NB4 (cell line): ENCODE data around the gene SLC26A6.
A peak's percentile ranks its signal among the peaks of the same experiment; 100 is the strongest.

Source experiments
- DNase-seq: peaks from one replicate; pipeline ENCODE4 v3.0.0; 2010; ENCODE audit warnings: low read depth
- H3K4me3 ChIP-seq: one replicate; pipeline ENCODE4 v1.5.1; 2011; ENCODE audit warnings: mild to moderate bottlenecking, low read depth, low read length, moderate library complexity
- MYC ChIP-seq: IDR thresholded peaks from 2 replicates; pipeline ENCODE4 v1.6.1; 2011; ENCODE audit warnings: low read depth, low read length
- POLR2A ChIP-seq: IDR thresholded peaks from 2 replicates; pipeline ENCODE4 v1.6.1; 2011; ENCODE audit warnings: mild to moderate bottlenecking; ENCODE audit not compliant: insufficient read length; ENCODE audit errors: extremely low read depth
- TF ChIP-seq, protein P1 (sequence below): IDR thresholded peaks from 2 replicates; pipeline ENCODE4 v1.6.1; 2011; ENCODE audit warnings: low read depth, low read length
- TF ChIP-seq, protein P2 (sequence below): IDR thresholded peaks from one replicate; pipeline ENCODE4 v1.5.1; 2012; ENCODE audit warnings: low read depth, low read length

Gene SLC26A6

DNA sequence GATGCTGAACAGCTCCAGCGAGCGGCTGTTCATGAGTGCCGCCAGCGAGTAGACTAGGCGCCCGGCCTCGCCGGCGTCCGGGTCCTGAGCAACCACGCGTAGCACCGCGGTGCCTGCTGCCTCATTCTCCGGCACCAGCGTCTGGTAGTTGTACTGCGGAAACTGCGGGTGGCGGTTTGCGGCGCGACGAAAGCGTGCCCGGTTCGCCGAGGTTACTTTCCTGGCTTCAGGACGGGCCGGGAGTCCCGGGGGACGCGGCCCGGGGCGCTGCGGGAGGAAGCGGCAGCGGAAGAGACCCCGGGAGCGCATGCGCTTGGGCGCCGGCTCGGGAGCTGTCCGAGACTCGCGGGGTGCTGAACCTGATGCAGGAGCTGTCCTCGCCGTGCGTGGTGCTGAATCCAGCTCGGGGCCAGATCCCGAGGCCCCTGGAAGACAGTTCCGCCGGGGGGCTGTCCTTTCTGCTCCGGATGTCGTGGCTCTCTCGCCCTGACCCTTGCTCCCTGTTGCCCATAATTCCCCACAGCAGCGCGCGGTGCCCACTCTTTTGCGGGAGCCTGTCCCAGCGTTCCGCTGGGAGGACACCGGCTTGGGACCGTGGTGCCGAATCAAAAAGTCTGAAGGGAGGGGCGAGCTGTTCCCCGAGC lies 26.4 kb upstream of the SLC26A6 start:
- TF ChIP-seq MYC (peak; percentile 51), POLR2A (no peak)
- TF ChIP-seq, protein P1, sequence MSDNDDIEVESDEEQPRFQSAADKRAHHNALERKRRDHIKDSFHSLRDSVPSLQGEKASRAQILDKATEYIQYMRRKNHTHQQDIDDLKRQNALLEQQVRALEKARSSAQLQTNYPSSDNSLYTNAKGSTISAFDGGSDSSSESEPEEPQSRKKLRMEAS: peak; percentile 80; the same call in 1 of the 2 replicates
- peak overlapping the region; percentile 38 for H3K4me3 ChIP-seq
- DNase-seq: peak; percentile 77

DNA sequence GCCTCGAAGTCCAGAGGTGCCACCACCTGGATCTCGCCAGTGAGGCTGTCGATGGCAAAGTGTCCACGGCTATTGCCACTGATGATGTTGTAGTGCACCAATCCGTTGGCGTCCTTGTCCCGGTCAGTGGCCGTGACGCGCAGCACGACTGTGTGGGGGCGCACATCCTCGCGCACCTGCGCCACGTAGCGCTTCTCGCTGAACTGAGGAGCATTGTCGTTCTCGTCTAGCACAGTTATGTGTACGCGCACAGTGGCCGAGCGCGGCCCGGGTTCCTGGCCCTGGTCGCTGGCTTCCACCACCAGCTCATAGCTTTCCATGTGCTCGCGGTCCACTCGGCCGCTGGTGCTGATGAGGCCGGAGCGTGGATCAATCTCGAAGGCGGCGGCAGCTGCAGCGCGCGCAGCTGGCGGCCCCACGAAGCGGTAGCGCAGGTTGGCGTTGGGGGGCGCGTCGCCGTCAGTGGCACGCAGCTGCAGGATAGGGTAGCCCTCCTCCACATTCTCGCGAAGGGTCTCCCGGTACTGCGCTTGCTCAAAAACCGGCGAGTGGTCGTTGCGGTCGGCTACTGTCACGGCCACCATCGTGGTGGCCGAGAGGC lies 25.6 kb upstream of the SLC26A6 start:
- H3K4me3 ChIP-seq: peak overlapping the region; percentile 38
- TF ChIP-seq MYC (no peak), POLR2A (no peak)
- DNase-seq: no peak

DNA sequence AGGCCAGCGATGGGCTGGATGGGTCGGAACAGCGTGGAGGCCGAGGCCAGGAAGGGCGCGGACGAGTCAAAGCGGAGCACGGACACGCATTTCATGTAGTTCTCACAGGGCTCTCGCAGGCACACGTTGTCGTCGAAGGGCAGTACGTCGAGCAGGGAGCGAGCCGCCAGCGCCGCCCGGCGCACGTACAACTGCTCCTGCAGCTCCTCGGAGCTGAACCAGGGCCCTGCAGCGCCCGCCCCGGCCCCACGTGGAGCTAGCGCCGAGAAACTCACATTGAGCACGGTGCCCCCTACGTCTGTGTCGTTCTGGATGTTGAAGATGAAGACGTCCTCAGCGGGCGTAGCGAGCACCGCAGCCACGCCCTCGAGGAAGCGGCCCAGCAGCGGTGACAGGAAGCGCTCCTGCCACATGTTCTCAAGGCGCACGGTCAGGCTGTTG lies 21.6 kb upstream of the SLC26A6 start:
- TF ChIP-seq, protein P1: no peak
- TF ChIP-seq MYC (no peak), POLR2A (no peak)
- TF ChIP-seq, protein P2, sequence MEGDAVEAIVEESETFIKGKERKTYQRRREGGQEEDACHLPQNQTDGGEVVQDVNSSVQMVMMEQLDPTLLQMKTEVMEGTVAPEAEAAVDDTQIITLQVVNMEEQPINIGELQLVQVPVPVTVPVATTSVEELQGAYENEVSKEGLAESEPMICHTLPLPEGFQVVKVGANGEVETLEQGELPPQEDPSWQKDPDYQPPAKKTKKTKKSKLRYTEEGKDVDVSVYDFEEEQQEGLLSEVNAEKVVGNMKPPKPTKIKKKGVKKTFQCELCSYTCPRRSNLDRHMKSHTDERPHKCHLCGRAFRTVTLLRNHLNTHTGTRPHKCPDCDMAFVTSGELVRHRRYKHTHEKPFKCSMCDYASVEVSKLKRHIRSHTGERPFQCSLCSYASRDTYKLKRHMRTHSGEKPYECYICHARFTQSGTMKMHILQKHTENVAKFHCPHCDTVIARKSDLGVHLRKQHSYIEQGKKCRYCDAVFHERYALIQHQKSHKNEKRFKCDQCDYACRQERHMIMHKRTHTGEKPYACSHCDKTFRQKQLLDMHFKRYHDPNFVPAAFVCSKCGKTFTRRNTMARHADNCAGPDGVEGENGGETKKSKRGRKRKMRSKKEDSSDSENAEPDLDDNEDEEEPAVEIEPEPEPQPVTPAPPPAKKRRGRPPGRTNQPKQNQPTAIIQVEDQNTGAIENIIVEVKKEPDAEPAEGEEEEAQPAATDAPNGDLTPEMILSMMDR: no peak
- DNase-seq: no peak
- no peak overlapping the region for H3K4me3 ChIP-seq

DNA sequence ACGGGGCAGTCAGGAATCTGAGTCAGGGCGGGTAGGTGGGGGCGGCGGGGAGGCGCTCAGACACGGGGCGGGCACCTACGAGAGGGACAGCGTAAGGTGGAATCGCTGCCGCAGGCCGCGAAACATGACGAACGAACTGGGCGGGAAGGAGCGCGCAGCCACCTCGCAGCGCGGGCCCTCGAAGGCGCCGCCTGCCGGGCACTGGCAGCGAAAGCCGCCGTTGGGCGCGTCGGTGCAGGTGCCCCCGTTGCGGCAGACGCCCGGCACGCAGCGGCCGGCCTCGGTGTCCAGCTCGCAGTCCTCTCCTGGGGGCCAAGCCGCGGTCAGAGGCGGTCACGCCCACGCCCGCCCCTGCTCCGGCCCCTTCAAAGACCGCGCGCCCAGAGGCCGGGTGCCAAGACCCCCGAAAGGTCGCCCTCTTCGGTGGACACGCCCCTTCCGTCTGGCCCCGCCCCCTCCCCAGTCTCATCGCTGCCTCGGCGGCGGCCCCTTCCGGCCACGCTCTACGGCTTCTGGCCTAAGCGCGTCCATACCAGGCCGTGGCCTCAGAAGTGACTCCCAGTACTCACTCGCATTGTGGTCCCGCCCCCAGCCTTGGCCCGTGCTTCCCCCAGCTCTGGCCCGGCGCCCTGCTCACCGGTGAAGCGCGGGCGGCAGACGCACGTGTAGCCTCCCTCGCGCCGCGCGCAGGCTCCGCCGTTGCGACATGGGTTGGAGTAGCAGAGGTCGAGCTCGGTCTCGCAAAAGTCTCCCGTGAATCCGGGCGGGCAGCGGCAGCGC lies 21.0 kb upstream of the SLC26A6 start:
- peak; percentile 78 for DNase-seq
- TF ChIP-seq, protein P2: peak; percentile 58
- TF ChIP-seq, protein P1: no peak
- TF ChIP-seq POLR2A: no peak
- TF ChIP-seq MYC: no peak
- no peak overlapping the region for H3K4me3 ChIP-seq

DNA sequence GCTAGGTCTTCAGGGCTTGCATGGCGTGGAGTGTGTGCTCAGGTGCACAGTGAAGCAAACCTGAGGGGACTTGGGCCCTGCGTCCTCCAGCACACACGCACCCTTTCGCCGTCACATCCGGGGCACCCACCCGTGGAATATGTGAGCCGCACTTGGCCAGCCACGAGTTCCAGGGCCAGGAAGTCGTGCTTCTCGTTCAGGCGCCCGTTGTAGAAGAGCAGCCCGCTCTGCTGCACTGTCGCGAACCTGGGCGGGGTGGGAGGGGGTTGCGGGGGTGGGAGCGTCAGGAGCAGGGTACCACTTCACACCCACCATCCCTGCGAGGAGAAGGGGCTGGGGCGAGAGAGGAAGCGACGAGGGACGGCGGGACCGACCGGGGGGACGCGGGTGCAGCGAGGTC lies 20.3 kb upstream of the SLC26A6 start:
- no peak overlapping the region for H3K4me3 ChIP-seq
- no peak for DNase-seq
- no peak for TF ChIP-seq POLR2A
- TF ChIP-seq, protein P1: no peak
- TF ChIP-seq MYC: no peak
- TF ChIP-seq, protein P2: no peak

DNA sequence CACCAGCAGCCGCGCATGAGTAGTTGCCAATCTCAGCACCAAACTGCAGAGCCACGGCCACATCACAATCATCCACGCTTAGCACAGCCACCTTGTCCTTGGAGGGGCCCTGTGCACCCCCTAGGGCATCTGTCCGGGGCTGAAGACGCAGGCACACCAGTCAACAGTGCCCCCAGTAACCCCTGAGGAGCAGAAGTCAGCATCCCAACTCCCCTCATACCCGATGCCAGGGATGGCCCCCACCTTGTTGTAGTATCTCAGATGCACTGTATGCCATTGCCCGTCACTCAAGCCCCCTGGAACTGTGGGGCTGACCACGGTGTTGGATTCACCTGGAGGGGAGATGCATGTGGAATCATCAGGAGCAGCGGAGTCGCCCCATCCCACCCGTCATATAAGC lies 19.8 kb upstream of the SLC26A6 start:
- DNase-seq: no peak
- TF ChIP-seq, protein P2: no peak
- no peak for TF ChIP-seq POLR2A
- TF ChIP-seq, protein P1: no peak
- no peak for TF ChIP-seq MYC

More for the DNA sequence above, 19.8 kb upstream of the SLC26A6 start:
- no peak overlapping the region for H3K4me3 ChIP-seq
